IPS-15b (cell line): ENCODE results near the gene C12orf60.
"Not testable (repeated sequence)": the region's sequence is repeated elsewhere in the genome, so short reads cannot be mapped to it uniquely, and the experiment has no call there.

Experiments
- H3K27me3 ChIP-seq: one replicate; pipeline ENCODE4 v1.6.1; 2013; ENCODE audit warnings: low read length; ENCODE audit not compliant: control insufficient read depth, insufficient read depth
- H3K36me3 ChIP-seq: one replicate; pipeline ENCODE4 v1.6.1; 2013; ENCODE audit warnings: low read length; ENCODE audit not compliant: control insufficient read depth, insufficient read depth
- H3K4me1 ChIP-seq: one replicate; pipeline ENCODE4 v1.6.1; 2013; ENCODE audit warnings: mild to moderate bottlenecking, low read length; ENCODE audit not compliant: control insufficient read depth, insufficient read depth
- H3K4me3 ChIP-seq: one replicate; pipeline ENCODE4 v1.5.1; 2013; ENCODE audit warnings: low read depth, low read length
- H3K9ac ChIP-seq: one replicate; pipeline ENCODE4 v1.6.1; 2013; ENCODE audit warnings: low read depth, mild to moderate bottlenecking, low read length
- H3K9me3 ChIP-seq: one replicate; pipeline ENCODE4 v1.6.1; 2013; ENCODE audit warnings: mild to moderate bottlenecking, low read length; ENCODE audit not compliant: control insufficient read depth, insufficient read depth

The C12orf60 gene

GRCh38 chr12:14803011-14803829 lies at the start of gene C12orf60, which contains the start of gene WBP11:
Gene C12orf60 (plus strand): TSS chr12:14803670. CDS start chr12:14822936, 19,266 bp downstream.
Gene WBP11 (minus strand): TSS chr12:14803478. CDS start chr12:14801383, 2,095 bp downstream.
- peaks cover 5% of the 10 kb centered on the region for H3K36me3 ChIP-seq

GRCh38 chr12:14756334-14757143 lies 46.9 kb upstream of the C12orf60 start:
- H3K4me1 ChIP-seq, result peaks cover 3% of the 10 kb centered on the region
- H3K9ac ChIP-seq, result no peak overlapping the region
- no peaks in the 10 kb centered on the region for H3K36me3 ChIP-seq
- no peaks in the 10 kb centered on the region for H3K9me3 ChIP-seq
- H3K4me3 ChIP-seq, result no peak overlapping the region
- H3K27me3 ChIP-seq, result no peaks in the 10 kb centered on the region

More at GRCh38 chr12:14803011-14803829, at the start of gene C12orf60, which contains the start of gene WBP11:
- peak within 1 kb of the TSS; percentile 81 for H3K9ac ChIP-seq
- H3K27me3 ChIP-seq, result no peaks in the 10 kb centered on the region
- H3K9me3 ChIP-seq, result no peaks in the 10 kb centered on the region
- peaks cover 4% of the 10 kb centered on the region for H3K4me1 ChIP-seq
- peak within 1 kb of the TSS; percentile 87 for H3K4me3 ChIP-seq

- H3K9ac ChIP-seq, H3K9me3 ChIP-seq, H3K4me1 ChIP-seq, H3K4me3 ChIP-seq, H3K27me3 ChIP-seq, H3K36me3 ChIP-seq: not testable (repeated sequence)
Measured at GRCh38 chr12:14759711-14760280, 43.7 kb upstream of the C12orf60 start.

GRCh38 chr12:14765398-14765797 lies 38.1 kb upstream of the C12orf60 start:
- H3K9me3 ChIP-seq, result peaks cover 2% of the 10 kb centered on the region
- no peaks in the 10 kb centered on the region for H3K27me3 ChIP-seq
- no peaks in the 10 kb centered on the region for H3K4me1 ChIP-seq
- no peak overlapping the region for H3K9ac ChIP-seq
- no peak overlapping the region for H3K4me3 ChIP-seq
- H3K36me3 ChIP-seq, result no peaks in the 10 kb centered on the region

- H3K36me3 ChIP-seq, H3K4me3 ChIP-seq, H3K4me1 ChIP-seq, H3K9me3 ChIP-seq, H3K9ac ChIP-seq, H3K27me3 ChIP-seq: not testable (repeated sequence)
Measured at GRCh38 chr12:14766020-14766419, 37.5 kb upstream of the C12orf60 start.

GRCh38 chr12:14766649-14767215 lies 36.7 kb upstream of the C12orf60 start:
- Histone ChIP-seq H3K9ac (no peak overlapping the region), H3K9me3 (peaks cover 2% of the 10 kb centered on the region), H3K36me3 (no peaks in the 10 kb centered on the region), H3K4me3 (no peak overlapping the region), H3K4me1 (peaks cover 1% of the 10 kb centered on the region), H3K27me3 (no peaks in the 10 kb centered on the region)

GRCh38 chr12:14767617-14768016 lies 35.9 kb upstream of the C12orf60 start:
- Histone ChIP-seq H3K9me3 (peaks cover 2% of the 10 kb centered on the region), H3K9ac (no peak overlapping the region), H3K4me1 (peaks cover 5% of the 10 kb centered on the region), H3K36me3 (no peaks in the 10 kb centered on the region), H3K4me3 (no peak overlapping the region), H3K27me3 (no peaks in the 10 kb centered on the region)

GRCh38 chr12:14768823-14769405 lies 34.6 kb upstream of the C12orf60 start:
- Histone ChIP-seq H3K27me3 (no peaks in the 10 kb centered on the region), H3K9me3 (peaks cover 2% of the 10 kb centered on the region), H3K9ac (peak overlapping the region; percentile 99), H3K4me1 (peaks cover 5% of the 10 kb centered on the region), H3K36me3 (no peaks in the 10 kb centered on the region), H3K4me3 (peak overlapping the region; percentile 97)

GRCh38 chr12:14769466-14769968 lies 34.0 kb upstream of the C12orf60 start:
- Histone ChIP-seq H3K27me3 (no peaks in the 10 kb centered on the region), H3K9ac (peak overlapping the region; percentile 99), H3K9me3 (peaks cover 2% of the 10 kb centered on the region), H3K36me3 (no peaks in the 10 kb centered on the region), H3K4me1 (peaks cover 5% of the 10 kb centered on the region), H3K4me3 (peak overlapping the region; percentile 97)

GRCh38 chr12:14769969-14770495 lies 33.4 kb upstream of the C12orf60 start:
- H3K9me3 ChIP-seq, result peaks cover 2% of the 10 kb centered on the region
- H3K36me3 ChIP-seq, result no peaks in the 10 kb centered on the region
- peak overlapping the region; percentile 99 for H3K9ac ChIP-seq
- H3K4me1 ChIP-seq, result peaks cover 5% of the 10 kb centered on the region
- H3K4me3 ChIP-seq, result peak overlapping the region; percentile 97
- no peaks in the 10 kb centered on the region for H3K27me3 ChIP-seq
